ENCODE data around the gene BOLL. TPM values are rescaled to one million over a fixed set of nuclear protein-coding genes. Genes with fewer than 3 reads are reported as not detected.

The BOLL gene
- total RNA-seq, 2 experiments from 2014 or later = not detected

GRCh38 chr2:197810016-197810415 lies 24.9 kb upstream of the BOLL start:
- Histone ChIP-seq H3K9me2 (ENCODE audit: insufficient read depth, low read length) (no peaks in the 10 kb centered on the region), H3K9me3 (ENCODE audit: low read length) (no peaks in the 10 kb centered on the region), H3K27ac (ENCODE audit: low read depth, low read length, poor library complexity, severe bottlenecking) (no peak overlapping the region), H3K4me1 (ENCODE audit: insufficient read depth, low read length, poor library complexity, severe bottlenecking) (no peaks in the 10 kb centered on the region), H4K20me1 (ENCODE audit: insufficient read depth, low read length) (no peaks in the 10 kb centered on the region), H3K79me2 (ENCODE audit: insufficient read depth, low read depth, low read length) (no peaks in the 10 kb centered on the region), H3K36me3 (ENCODE audit: insufficient read depth, low read length) (no peaks in the 10 kb centered on the region), H2AFZ (ENCODE audit: low read length) (no peak overlapping the region), H3K4me3 (ENCODE audit: low read depth, low read length, poor library complexity, severe bottlenecking) (no peak overlapping the region), H3K4me2 (ENCODE audit: low read length) (no peak overlapping the region)
- no peak for TF ChIP-seq EZH2phosphoT487 (IDR thresholded peaks at IDR 0.05; ENCODE audit: borderline replicate concordance, low read depth, low read length)
- TF ChIP-seq, protein P1, sequence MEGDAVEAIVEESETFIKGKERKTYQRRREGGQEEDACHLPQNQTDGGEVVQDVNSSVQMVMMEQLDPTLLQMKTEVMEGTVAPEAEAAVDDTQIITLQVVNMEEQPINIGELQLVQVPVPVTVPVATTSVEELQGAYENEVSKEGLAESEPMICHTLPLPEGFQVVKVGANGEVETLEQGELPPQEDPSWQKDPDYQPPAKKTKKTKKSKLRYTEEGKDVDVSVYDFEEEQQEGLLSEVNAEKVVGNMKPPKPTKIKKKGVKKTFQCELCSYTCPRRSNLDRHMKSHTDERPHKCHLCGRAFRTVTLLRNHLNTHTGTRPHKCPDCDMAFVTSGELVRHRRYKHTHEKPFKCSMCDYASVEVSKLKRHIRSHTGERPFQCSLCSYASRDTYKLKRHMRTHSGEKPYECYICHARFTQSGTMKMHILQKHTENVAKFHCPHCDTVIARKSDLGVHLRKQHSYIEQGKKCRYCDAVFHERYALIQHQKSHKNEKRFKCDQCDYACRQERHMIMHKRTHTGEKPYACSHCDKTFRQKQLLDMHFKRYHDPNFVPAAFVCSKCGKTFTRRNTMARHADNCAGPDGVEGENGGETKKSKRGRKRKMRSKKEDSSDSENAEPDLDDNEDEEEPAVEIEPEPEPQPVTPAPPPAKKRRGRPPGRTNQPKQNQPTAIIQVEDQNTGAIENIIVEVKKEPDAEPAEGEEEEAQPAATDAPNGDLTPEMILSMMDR (conservative IDR thresholded peaks at IDR 0.05; ENCODE audit: low read length) = no peak
- ChIA-PET CTCF (ENCODE audit: unreplicated experiment) (no interaction called here), POLR2A (interaction anchor here (0.5 to 0.6 kb wide), 2 partner anchors 27 to 1243 kb away, joined by 3 to 5 read pairs; no protein-coding TSS in a partner anchor)
- BruUV-seq (replicated peaks) = no TSS peak
- intact Hi-C loops (cut with micrococcal nuclease; ENCODE audit: unreplicated experiment) = no loop called here
- DNase-seq (ENCODE audit: low spot score) = no peak

GRCh38 chr2:197809064-197809463 lies 23.9 kb upstream of the BOLL start:
- TF ChIP-seq, protein P1 (conservative IDR thresholded peaks at IDR 0.05; ENCODE audit: low read length) = no peak
- no peak for TF ChIP-seq EZH2phosphoT487 (IDR thresholded peaks at IDR 0.05; ENCODE audit: borderline replicate concordance, low read depth, low read length)
- intact Hi-C loops (cut with micrococcal nuclease; ENCODE audit: unreplicated experiment) = no loop called here
- no peaks in the 10 kb centered on the region for H3K9me3 ChIP-seq (ENCODE audit: low read length)
- POLR2A ChIA-PET = interaction anchor here (0.5 to 1.0 kb wide), 2 partner anchors 9 to 77 kb away, joined by 3 to 6 read pairs; no protein-coding TSS in a partner anchor
- CTCF ChIA-PET (ENCODE audit: unreplicated experiment) = interaction anchor here (0.6 kb wide), 1 partner anchor 487 kb away, joined by 3 read pairs; no protein-coding TSS in a partner anchor
- H4K20me1 ChIP-seq (ENCODE audit: insufficient read depth, low read length) = no peaks in the 10 kb centered on the region
- H3K79me2 ChIP-seq (ENCODE audit: insufficient read depth, low read depth, low read length) = no peaks in the 10 kb centered on the region
- no peaks in the 10 kb centered on the region for H3K9me2 ChIP-seq (ENCODE audit: insufficient read depth, low read length)
- no peak overlapping the region for H3K4me2 ChIP-seq (ENCODE audit: low read length)
- no peak overlapping the region for H3K27ac ChIP-seq (ENCODE audit: low read depth, low read length, poor library complexity, severe bottlenecking)
- H3K4me1 ChIP-seq (ENCODE audit: insufficient read depth, low read length, poor library complexity, severe bottlenecking) = peaks cover 1% of the 10 kb centered on the region
- DNase-seq (ENCODE audit: low spot score) = no peak
- BruUV-seq (replicated peaks) = no TSS peak
- H2AFZ ChIP-seq (ENCODE audit: low read length) = no peak overlapping the region
- H3K4me3 ChIP-seq (ENCODE audit: low read depth, low read length, poor library complexity, severe bottlenecking) = no peak overlapping the region
- H3K36me3 ChIP-seq (ENCODE audit: insufficient read depth, low read length) = no peaks in the 10 kb centered on the region

DNA sequence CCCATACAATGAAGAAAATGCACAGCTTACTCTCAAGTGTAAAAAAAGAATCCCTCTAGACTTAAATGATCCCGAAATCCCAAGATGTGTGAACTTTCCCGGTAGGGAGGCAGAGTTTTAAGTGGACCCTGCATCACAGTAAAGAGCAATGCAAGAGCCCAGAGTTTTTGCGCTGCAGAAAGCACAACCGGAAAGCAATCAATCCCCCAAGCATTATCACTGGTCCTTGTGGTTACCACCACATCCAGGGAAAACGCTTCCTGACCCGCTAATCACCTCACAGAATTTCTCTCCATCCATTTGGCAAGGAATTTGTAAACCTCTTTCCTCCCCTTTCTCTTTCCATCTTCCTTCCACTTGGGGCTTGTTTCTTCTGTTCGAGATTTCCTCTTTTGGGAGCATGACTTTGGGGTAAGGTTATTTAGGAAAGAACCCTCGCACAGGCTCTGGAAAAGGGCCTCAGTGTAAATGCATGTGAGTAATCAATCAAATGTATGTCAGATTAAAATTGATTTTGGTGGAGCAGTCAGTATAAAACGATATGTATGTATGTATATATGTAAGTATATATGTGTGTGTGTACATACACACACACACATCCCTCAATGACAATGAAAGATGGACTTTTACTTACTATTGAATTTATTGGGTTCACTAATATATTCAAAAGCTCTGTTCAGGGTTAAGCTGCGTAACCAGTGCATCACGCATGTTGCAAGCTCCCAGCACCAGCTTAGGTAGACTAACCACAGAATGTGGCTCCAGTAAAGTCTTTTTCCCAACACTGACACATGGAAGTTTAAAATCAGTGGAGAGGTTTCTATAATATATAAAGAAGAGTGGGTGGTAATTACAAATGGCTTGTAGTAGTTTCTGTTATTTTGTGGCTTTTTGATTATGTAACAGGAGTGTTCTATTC lies 20.9 kb upstream of the BOLL start:
- Histone ChIP-seq H3K79me2 (ENCODE audit: insufficient read depth, low read depth, low read length) (no peaks in the 10 kb centered on the region), H3K4me1 (ENCODE audit: insufficient read depth, low read length, poor library complexity, severe bottlenecking) (peaks cover 4% of the 10 kb centered on the region), H2AFZ (ENCODE audit: low read length) (no peak overlapping the region), H3K4me2 (ENCODE audit: low read length) (0 out of 2 replicates have a peak overlapping the region, but pooled peaks have one; percentile 78), H3K27ac (ENCODE audit: low read depth, low read length, poor library complexity, severe bottlenecking) (no peak overlapping the region), H3K9me2 (ENCODE audit: insufficient read depth, low read length) (no peaks in the 10 kb centered on the region), H3K9me3 (ENCODE audit: low read length) (no peaks in the 10 kb centered on the region), H3K4me3 (ENCODE audit: low read depth, low read length, poor library complexity, severe bottlenecking) (no peak overlapping the region), H3K36me3 (ENCODE audit: insufficient read depth, low read length) (no peaks in the 10 kb centered on the region), H4K20me1 (ENCODE audit: insufficient read depth, low read length) (no peaks in the 10 kb centered on the region)
- BruUV-seq (replicated peaks) = no TSS peak
- CTCF ChIA-PET (ENCODE audit: unreplicated experiment) = no interaction called here
- intact Hi-C loops (cut with micrococcal nuclease; ENCODE audit: unreplicated experiment) = no loop called here
- no peak for DNase-seq (ENCODE audit: low spot score)
- TF ChIP-seq, protein P1 (conservative IDR thresholded peaks at IDR 0.05; ENCODE audit: low read length) = no peak
- peak; percentile 86; the same call in 1 of the 2 replicates for TF ChIP-seq EZH2phosphoT487 (IDR thresholded peaks at IDR 0.05; ENCODE audit: borderline replicate concordance, low read depth, low read length)
- POLR2A ChIA-PET = interaction anchor here (0.6 kb wide), 1 partner anchor 793 kb away, joined by 3 read pairs; no protein-coding TSS in a partner anchor

Measured in OCI-LY7 (cell line).